Measurements from ENCODE around the gene PKD1.

- TF ChIP-seq EZH2 (IDR thresholded peaks at IDR 0.05; ENCODE audit: low read length, unreplicated experiment) (no peak), CTCF (conservative IDR thresholded peaks at IDR 0.05; ENCODE audit: low read depth, low read length) (no peak), EZH2phosphoT487 (IDR thresholded peaks at IDR 0.05; ENCODE audit: borderline replicate concordance, low read length) (no peak)
These were observed 11.7 kb upstream of the PKD1 start for GRCh38 chr16:2147378-2147777.
